ENCODE measurements around the gene HAPLN3.

HAPLN3 gene

DNA sequence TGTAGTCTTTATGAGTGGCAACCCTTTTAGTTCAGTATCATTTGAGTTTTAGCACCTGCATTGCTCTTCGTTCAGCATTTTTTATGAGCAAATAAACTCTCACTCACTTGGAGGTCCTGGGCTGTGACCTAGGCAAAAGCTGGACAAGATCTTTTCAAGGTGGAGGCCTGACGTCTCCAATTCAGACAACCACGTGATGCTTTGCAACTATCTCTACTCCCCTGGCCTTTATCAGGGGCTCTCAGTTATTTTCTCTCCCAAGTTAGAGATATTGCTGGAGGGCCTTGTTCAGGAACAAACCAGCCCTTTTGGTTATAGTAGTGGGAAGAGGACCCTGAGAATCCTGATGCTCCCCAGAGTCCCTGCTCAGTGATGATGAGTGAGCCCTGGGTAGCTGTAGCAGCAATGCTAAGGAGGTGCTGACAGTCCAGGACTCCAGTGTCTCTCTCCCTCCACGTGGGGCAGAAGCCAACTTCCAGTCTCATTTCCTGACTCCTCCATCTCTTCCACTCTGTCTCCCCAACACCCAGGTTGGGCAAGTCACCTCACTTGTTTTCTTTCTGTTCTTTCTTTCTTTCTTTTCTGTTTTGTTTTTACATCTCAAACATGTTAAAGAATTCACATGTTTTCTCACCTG is 30.4 kb downstream of the HAPLN3 start:
- no peak for DNase-seq (ENCODE audit: low read depth in 2 of 2)

DNA sequence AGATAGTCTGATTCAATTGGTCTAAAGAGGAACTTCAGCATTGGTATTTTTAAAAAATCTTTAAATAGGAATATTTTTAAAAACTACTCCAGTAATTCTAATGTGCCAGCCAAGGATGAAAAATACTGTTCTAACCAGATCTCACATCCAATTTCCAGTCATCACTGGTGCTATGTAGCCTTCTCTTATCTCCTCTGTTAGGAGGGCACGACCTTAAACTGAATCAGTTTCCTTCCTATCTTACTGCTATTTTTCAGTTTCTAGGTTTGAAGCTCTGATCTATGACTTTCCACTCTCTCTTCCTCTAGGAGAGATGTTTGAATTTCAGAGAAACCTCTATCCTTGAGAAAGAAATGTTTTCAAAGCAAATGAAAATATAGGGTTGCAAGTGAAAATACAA is 31.9 kb downstream of the HAPLN3 start:
- DNase-seq (ENCODE audit: low read depth in 2 of 2), result no peak

DNA sequence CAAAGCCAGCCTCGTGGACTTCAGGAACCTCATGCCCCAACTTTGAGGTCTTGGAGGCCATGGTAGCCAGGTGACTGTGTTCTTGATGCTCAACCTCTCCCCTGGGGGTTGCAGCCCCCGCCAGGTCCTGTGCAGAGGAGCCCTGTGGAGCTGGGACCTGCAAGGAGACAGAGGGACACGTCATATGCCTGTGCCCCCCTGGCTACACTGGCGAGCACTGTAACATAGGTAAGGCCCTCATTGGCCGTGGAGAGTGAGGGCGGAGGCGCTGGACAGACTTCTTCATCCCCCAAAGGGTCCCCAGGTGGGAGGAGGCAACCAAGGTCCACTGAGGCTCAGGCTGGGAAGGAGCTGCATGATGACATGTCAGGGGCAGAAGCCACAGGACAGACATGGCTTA is 35.1 kb downstream of the HAPLN3 start:
- DNase-seq (ENCODE audit: low read depth in 2 of 2), result no peak

DNA sequence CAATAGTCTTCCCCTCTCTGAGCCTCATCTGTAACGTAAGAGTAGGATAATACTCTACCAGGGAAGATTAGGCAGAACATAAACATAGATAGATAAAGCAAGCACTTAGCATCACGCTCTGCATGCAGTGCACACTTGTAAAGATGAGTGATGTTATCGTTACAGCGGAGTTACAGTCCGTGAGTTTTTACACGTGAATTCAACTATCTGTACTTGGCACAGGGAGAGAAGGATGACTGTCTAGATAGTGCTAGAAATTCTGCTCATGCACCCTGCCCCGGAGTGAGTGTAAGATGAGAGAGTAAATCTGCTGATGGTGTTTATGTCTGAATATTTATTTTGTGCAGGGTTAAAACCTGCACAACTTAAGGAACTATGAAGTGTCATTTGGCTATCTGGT is 35.8 kb downstream of the HAPLN3 start:
- DNase-seq (ENCODE audit: low read depth in 2 of 2), result no peak

DNA sequence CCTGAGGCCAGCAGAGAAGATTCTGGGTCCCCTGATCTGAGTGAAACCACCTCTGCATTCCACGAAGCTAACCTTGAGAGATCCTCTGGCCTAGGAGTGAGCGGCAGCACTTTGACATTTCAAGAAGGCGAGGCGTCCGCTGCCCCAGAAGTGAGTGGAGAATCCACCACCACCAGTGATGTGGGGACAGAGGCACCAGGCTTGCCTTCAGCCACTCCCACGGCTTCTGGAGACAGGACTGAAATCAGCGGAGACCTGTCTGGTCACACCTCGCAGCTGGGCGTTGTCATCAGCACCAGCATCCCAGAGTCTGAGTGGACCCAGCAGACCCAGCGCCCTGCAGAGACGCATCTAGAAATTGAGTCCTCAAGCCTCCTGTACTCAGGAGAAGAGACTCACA is 36.4 kb downstream of the HAPLN3 start:
- no peak for DNase-seq (ENCODE audit: low read depth in 2 of 2)

DNA sequence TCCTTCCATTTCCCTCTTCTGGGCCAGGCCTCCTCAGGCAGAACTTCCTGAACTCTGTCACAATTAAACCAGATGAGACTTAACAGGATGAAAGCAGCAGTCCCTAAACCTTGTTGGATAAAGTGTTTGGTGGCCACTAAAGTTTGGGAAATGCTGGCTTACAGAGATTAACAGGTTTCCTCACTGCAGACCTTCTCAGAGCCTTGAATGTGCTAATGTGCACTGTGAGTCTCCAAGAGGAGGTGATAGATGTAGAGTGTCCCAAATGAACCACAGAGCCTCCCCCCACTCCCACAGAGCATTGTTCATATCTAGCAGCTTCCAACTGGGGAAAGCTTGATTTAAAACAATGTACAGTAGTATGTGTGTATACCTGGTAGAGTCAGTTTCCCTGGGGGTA is 42.9 kb downstream of the HAPLN3 start:
- DNase-seq (ENCODE audit: low read depth in 2 of 2), result no peak

DNA sequence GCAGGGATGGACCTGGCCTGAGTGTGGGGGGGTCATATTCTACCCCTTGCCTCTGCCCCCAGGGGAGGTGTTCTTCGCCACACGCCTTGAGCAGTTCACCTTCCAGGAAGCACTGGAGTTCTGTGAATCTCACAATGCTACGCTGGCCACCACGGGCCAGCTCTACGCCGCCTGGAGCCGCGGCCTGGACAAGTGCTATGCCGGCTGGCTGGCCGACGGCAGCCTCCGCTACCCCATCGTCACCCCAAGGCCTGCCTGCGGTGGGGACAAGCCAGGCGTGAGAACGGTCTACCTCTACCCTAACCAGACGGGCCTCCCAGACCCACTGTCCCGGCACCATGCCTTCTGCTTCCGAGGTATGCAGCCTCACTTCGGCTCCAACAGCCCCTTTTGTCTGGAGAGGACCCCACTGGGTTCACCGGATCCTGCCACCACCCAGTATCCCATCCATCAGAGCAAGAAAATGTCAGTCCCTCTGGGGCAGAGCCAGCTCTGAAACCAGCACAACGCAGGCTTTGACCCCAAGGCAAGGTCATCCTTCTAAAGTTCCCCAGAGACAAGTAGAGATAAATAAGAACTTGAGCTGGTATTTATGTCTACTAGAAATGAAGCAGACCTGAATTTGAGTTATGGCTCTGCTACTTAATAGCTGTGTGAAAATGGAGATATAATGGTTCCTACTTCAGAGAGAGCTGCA is 45.8 kb downstream of the HAPLN3 start:
- DNase-seq (ENCODE audit: low read depth in 2 of 2), result no peak

DNA sequence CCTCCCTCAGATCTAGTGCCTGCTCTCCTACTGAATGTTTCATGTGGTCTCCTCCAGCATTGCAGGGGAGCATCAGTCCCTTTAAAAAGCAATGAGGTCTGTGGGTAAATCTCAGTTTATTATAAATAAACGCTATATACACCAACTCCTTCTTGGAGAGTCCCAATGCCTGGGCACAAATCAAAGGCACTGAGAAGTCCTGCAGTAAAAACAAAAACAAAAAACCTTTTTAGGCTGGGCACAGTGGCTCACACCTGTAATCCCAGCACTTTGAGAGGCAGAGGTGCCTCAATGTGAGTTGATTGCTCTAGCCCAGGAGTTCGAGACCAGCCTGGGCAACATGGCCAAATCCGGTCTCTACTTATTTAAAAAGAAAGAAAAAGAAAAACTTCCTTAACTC is 47.1 kb downstream of the HAPLN3 start:
- no peak for DNase-seq (ENCODE audit: low read depth in 2 of 2)

DNA sequence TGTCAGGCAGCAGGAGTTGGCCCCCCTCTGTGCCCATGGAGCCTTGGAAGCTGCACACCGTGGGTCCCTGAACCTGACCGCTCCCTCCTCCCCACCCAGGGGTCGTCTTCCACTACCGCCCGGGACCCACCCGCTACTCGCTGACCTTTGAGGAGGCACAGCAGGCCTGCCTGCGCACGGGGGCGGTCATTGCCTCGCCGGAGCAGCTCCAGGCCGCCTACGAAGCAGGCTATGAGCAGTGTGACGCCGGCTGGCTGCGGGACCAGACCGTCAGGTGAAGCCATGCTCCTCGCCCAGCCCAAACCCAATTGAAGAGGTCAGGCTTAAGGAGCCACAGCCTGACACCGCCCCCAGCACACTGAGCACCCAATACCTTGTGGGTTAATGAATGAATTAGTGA is 48.2 kb downstream of the HAPLN3 start:
- DNase-seq (ENCODE audit: low read depth in 2 of 2), result no peak

DNA sequence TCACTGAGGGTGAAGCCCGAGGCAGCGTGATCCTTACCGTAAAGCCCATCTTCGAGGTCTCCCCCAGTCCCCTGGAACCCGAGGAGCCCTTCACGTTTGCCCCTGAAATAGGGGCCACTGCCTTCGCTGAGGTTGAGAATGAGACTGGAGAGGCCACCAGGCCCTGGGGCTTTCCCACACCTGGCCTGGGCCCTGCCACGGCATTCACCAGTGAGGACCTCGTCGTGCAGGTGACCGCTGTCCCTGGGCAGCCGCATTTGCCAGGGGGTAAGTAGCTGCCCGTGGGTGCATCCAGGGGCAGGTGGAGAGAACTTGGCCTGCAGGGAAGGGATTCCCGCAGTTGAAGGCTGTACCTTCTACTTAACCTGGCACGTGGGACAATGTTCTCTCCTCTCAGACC is 49.7 kb downstream of the HAPLN3 start:
- DNase-seq (ENCODE audit: low read depth in 2 of 2), result no peak

DNA sequence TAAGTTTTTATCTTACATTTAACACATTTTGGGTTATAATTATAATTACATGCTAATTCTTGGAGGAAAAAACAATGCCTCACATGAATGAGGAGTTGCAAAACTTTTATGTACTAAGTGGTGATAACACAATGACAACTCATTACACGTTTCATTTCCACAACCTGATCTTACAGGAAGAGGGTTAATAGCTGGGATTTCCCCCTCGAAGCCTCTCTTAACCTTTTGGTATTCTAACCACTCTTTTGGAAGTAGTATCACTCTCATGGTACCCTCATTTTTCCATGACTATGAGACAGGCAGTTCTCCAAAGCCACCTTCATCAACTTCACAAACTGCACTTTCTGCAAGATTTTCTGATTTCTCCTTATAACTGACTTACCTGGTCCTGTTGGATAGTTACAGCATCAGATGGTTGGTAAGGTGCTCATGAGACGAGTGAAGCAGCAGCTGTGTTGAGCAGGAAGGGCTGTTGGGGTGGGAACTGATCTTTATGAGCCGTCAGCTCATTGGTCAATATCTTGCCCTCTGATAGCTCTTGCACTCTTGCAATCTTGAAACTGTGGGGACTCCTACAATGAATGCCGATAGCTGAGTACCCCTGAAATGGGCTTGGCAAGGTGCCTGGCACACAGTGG is 50.5 kb downstream of the HAPLN3 start:
- DNase-seq (ENCODE audit: low read depth in 2 of 2), result no peak

DNA sequence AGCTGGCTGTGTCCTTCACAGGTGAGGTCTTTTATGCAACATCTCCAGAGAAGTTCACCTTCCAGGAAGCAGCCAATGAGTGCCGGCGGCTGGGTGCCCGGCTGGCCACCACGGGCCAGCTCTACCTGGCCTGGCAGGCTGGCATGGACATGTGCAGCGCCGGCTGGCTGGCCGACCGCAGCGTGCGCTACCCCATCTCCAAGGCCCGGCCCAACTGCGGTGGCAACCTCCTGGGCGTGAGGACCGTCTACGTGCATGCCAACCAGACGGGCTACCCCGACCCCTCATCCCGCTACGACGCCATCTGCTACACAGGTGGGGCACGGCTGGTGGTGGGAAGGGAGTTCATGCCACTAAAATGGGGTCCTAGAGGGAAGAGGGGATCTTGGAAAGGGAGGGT is 52.0 kb downstream of the HAPLN3 start:
- no peak for DNase-seq (ENCODE audit: low read depth in 2 of 2)

DNA sequence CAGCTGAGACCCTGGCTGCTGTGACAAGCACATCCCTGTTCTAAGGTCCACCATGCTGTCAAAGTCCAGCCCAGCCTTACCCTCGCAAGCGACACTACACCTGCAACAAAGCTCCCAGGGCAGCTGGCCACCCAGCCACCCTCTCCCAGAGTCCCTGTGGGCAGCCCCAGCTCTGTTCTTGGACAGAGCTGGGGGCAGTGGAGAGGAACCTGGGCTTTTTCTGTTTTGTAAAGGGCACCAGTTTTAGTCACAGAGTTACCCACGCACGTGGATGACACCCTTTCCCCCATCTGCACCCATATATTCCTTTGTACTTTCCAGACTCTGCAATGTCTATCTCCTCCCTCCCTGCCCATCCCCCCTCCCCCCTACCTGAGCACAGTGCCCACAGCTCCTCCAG is 53.2 kb downstream of the HAPLN3 start:
- no peak for DNase-seq (ENCODE audit: low read depth in 2 of 2)

DNA sequence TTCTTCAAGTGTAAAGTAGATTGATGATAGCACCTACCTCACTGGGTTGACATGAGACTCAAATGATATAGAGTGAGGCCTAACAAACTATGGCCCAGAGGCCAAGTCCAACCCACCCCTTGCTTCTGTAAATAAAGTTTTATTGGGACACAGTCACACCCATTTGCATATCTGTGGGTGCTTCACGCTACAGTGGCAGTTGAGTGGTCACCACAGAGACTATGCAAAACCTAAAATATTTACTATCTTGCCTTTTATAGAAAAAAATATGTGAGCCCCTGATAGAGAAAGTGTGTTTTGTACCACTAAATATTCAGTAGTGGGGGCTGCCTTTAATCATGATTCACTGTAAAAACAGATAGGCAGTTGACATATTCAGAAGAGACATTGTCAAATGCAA is 54.1 kb downstream of the HAPLN3 start:
- no peak for DNase-seq (ENCODE audit: low read depth in 2 of 2)

DNA sequence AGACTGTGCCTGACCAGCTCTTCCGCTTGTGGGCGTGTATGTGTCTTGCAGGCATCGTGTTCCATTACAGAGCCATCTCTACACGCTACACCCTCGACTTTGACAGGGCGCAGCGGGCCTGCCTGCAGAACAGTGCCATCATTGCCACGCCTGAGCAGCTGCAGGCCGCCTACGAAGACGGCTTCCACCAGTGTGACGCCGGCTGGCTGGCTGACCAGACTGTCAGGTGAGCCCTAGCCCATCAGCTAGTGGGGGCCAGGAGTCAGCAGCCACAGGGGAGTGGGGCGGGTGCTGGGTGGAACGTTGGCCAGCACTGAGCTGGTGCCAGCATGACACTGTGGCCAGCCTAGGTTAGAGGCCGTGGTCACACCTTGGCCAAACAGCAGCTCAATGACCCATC is 55.4 kb downstream of the HAPLN3 start:
- DNase-seq (ENCODE audit: low read depth in 2 of 2), result no peak

DNA sequence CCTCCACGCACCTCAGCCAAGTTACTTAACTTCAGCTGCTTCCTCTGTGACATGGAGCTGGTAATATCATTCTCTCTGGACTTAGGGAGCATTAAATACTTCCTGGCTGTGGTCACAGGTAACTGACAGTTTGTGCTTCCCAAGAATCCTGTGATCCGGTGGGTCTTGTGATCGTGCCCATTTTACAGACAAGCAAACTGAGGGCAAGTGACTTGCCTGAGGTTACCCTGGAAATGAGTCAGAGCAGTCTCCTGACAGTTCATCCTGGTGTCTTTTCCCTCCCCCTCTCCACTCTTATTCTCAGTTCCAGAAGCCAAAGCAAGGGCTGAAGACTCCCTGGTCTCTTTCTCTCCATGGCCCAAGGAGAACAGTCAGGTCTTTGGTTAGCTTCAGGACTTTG is 56.2 kb downstream of the HAPLN3 start:
- DNase-seq (ENCODE audit: low read depth in 2 of 2), result no peak

DNA sequence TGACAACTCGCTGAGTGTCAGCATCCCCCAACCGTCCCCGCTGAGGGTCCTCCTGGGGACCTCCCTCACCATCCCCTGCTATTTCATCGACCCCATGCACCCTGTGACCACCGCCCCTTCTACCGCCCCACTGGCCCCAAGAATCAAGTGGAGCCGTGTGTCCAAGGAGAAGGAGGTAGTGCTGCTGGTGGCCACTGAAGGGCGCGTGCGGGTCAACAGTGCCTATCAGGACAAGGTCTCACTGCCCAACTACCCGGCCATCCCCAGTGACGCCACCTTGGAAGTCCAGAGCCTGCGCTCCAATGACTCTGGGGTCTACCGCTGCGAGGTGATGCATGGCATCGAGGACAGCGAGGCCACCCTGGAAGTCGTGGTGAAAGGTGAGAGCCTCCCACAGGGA is 56.7 kb downstream of the HAPLN3 start:
- DNase-seq (ENCODE audit: low read depth in 2 of 2), result no peak

DNA sequence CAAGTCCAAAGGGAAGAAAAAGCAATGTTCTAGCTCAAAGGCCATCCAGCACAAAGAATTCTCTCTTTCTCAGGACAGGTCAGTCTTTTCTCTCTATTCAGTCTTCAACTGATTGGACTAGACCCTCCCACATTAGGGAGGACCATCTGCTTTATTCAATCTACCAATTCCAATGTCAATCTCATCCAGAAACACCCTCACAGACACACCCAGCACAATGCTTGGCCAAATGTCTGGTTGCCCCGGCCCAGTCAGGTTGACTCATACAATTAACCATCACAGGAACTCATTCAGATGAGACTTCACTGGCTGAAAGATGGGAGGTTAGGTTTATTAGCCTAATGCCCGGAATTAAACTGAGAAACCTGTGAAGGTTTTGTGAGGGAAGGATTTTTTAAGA is 59.7 kb downstream of the HAPLN3 start:
- DNase-seq (ENCODE audit: low read depth in 2 of 2), result no peak

DNA sequence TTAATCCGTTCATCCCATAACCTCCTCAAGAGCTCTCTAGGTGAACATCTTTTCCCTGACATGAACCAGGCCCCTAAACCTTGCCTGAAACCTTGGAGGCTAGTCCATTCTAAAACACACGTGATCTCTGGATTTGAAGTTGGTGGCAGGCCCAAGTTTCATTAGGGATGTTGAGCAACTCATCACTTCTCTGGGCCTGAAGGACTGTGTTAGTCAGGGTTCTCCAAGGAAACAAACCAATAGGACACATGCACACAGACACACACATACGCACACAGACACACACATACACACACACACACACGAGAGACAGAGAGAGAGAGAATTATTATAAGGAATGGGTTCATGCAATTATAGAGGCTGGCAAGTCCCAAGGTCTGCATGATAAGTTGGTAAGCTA is 60.2 kb downstream of the HAPLN3 start:
- no peak for DNase-seq (ENCODE audit: low read depth in 2 of 2)

DNA sequence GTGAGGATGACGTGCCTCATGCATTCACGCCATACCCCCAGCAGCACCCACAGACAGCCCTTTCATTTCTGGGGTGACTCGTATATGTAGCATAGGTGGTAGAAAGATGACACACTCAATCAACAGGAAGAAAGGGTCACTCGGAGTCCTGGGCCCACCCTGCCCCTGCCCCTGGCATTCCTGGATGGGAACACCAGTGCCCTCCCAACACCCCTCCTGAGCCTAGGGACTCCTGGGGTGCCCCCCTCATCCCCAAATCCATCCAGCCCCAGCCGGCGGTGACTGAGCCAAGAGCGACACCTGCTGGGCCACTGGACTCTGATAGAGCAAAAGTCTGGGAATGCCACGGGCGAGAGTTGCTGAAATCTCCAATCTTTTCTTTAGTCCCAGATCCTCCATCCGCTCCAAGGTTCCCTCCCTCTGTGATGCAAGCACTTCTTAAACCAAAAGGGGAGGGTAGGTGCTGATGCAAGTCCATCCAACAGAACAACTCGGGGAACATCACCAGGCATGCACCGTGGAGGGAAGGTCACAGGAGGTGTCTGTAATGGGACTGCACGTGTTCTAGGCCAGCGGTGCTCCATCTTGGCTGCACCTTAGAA is 61.0 kb downstream of the HAPLN3 start:
- no peak for DNase-seq (ENCODE audit: low read depth in 2 of 2)

DNA sequence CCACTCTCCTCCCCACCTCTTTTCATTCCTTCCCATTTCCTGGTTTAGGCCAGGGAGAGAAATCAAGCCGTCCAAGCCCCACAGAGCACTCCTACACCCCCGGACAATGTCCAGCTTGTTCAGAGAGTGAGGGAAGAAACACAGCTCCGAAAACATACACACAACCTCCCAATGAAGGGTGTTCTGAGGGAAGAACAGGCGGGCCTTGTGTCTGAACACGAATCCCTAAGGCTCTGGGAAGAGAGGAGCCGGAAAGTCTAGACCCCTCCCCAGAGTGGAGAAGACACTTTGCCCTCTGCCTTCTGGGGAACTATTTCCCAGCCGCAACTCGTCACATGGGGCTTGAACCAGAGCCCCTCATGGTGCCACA is 61.6 kb downstream of the HAPLN3 start:
- DNase-seq (ENCODE audit: low read depth in 2 of 2), result no peak

DNA sequence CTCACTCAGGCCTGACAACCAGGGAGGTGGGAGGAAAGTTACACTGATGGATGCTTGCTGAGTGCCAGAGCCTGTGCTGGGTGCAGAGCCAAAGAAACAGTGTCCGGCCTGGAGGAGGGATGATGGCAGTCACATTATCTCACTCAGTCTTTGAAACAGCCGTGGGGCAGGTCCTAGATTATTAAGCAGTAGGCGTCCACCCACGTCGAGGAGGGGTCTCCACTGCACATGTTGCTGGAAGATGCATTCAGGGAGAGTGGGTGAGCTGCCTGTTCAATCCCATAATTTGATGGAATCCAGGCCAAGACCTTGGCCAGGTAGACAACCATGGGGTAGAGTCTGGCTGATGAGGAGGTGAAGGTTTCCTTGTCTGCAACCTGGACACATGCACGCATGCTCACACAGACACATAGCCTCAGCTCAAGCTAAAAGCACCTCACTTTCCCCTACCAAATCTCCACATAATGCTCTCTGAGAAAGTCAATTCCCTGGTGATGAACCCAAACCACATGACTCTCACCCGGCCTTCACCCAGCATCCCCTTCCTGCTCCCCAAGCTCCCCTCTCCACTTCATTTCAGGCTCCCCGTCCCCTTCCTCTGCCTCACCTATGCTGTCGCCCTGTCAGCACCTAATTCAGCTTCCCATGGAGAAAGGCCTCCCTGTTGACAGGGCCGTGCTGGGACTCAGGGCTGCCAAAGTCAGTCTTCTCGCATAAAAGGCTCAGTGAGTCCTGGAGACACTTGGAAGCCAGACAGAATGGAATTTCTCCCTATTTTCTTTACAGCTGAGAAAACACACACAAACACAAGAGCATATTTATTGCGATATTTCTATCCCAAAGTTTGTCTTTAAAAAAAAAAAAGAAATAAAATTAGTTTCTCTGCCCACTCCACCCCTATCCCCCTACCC is 62.3 kb downstream of the HAPLN3 start:
- DNase-seq (ENCODE audit: low read depth in 2 of 2), result no peak
